Measurements from ENCODE around the gene TRAF3. TPM values are rescaled to one million over a fixed set of nuclear protein-coding genes. Genes with fewer than 3 reads are reported as not detected.

TRAF3 gene
- total RNA-seq, 2 experiments from 2014 or later, result 39.1 to 40.2 TPM

DNA sequence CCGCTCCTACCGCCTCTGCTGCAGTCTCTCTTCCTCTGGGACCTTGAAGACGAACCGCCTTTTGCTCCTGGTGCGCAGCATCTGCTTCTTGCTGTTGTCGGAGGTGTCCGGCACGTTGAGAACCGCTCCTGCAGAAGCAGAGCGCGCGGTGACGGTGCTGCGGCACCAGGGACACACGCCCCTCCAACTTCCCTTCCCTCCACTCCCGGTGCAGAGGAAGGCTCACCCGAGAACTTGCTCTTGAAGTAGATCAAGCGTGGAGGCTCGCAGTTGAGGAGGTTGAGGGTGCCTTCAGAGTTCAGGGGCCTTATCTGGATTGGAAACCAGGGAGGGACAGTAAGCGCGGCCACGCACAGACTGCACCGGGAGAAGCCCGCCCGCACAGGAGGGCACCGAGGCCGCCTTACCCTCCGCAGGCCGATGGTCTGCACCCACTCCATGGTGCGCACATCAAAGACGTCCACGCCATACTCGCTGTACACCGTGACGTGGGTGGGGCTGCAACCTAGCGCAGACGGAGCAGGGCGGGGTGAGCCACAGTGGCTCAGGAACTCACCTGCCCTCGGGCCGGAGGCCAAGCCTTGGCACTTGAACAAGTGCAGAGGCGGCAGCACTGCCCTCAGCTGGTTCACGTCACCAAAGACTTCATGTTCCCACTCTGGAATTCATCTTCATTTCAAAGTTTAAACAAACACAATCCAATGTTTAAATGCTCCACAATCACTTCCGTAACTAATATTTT is 162.7 kb downstream of the TRAF3 start:
- no peak overlapping the region for H3K4me3 Mint-ChIP-seq
- ChIA-PET CTCF (no interaction called here), POLR2A (no interaction called here)
- ATAC-seq, result no peak
- H3K36me3 Mint-ChIP-seq (ENCODE audit: low read depth), result no peaks in the 10 kb centered on the region
- TF ChIP-seq, protein P1, sequence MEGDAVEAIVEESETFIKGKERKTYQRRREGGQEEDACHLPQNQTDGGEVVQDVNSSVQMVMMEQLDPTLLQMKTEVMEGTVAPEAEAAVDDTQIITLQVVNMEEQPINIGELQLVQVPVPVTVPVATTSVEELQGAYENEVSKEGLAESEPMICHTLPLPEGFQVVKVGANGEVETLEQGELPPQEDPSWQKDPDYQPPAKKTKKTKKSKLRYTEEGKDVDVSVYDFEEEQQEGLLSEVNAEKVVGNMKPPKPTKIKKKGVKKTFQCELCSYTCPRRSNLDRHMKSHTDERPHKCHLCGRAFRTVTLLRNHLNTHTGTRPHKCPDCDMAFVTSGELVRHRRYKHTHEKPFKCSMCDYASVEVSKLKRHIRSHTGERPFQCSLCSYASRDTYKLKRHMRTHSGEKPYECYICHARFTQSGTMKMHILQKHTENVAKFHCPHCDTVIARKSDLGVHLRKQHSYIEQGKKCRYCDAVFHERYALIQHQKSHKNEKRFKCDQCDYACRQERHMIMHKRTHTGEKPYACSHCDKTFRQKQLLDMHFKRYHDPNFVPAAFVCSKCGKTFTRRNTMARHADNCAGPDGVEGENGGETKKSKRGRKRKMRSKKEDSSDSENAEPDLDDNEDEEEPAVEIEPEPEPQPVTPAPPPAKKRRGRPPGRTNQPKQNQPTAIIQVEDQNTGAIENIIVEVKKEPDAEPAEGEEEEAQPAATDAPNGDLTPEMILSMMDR (IDR thresholded peaks at IDR 0.05), result no peak
- no peaks in the 10 kb centered on the region for H3K4me1 Mint-ChIP-seq (ENCODE audit: low read depth)
- no peak for DNase-seq
- no peaks in the 10 kb centered on the region for H3K9me3 Mint-ChIP-seq
- no peak overlapping the region for H3K27ac Mint-ChIP-seq
- intact Hi-C loops (cut with micrococcal nuclease), result no loop called here
- no peaks in the 10 kb centered on the region for H3K27me3 Mint-ChIP-seq

DNA sequence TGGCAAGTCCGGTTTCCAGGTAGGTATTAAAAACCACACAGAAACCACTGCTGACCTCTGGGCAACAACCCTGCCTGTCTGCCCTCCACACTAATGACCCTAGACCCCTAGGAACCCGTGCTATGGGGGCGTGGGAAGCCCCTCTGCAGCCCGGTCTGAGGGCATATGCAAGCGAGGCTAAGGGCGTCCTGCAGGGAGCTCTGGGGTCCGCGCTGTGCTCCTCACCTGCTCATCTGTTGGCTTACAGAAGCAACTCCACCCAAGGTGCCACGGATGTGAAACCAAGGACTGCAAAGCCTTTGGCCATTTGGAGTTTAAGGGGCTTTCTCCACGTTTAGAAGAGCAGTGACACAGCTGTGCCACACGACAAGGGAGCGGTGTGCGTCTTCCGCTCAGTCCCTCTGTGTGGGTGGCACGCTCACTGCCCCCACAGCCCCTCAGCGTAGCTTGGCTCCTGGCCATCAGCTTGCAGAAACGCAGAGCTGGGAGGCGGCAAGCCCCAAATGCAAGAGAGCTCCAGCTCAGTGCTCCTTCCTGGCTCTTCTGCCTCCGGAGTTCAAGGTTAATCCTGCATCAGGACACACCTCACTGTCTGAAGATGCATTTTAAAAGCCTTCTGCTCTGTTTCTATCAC is 163.6 kb downstream of the TRAF3 start:
- ChIA-PET POLR2A (no interaction called here), CTCF (interaction anchor here (0.6 to 1.2 kb wide), 2 partner anchors 246 to 491 kb away, joined by 3 read pairs; no protein-coding TSS in a partner anchor)
- no peaks in the 10 kb centered on the region for H3K27me3 Mint-ChIP-seq
- no peaks in the 10 kb centered on the region for H3K9me3 Mint-ChIP-seq
- H3K4me1 Mint-ChIP-seq (ENCODE audit: low read depth), result no peaks in the 10 kb centered on the region
- H3K27ac Mint-ChIP-seq, result no peak overlapping the region
- intact Hi-C loops (cut with micrococcal nuclease), result no loop called here
- TF ChIP-seq, protein P1 (IDR thresholded peaks at IDR 0.05), result no peak
- ATAC-seq (no peak), DNase-seq (no peak)
- H3K36me3 Mint-ChIP-seq (ENCODE audit: low read depth), result no peaks in the 10 kb centered on the region
- H3K4me3 Mint-ChIP-seq, result no peak overlapping the region

DNA sequence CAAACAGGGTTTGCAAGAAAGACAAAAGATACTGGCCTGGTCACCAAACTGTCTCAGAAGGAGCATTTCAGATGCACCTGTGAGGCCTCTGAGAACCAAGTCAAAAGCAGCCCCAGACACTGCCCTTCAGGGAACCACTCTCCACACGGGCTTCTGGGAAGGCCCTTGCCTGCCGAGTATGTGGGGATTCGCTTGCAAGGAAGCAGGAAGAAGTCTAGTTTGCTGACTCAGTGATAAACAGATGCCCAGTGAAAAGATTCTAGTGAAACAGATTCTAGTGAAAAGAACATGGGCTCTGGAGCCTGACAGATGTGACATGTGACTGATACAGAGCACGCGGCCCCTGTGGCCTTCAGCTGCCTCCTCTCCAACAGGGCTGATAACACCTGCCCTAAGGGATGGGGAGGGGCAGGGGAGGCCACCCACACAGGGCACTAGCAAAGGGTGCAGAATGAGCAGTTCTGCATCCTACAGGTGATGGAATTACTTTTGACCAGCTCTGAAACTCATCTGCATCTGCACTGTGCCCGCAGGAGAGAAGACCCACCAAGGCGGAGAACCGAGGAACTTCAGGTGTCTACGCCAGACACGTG is 164.3 kb downstream of the TRAF3 start:
- H3K4me1 Mint-ChIP-seq (ENCODE audit: low read depth), result peaks cover 2% of the 10 kb centered on the region
- CTCF ChIA-PET, result interaction anchor here (0.6 to 1.2 kb wide), 2 partner anchors 247 to 490 kb away, joined by 3 read pairs; no protein-coding TSS in a partner anchor

DNA sequence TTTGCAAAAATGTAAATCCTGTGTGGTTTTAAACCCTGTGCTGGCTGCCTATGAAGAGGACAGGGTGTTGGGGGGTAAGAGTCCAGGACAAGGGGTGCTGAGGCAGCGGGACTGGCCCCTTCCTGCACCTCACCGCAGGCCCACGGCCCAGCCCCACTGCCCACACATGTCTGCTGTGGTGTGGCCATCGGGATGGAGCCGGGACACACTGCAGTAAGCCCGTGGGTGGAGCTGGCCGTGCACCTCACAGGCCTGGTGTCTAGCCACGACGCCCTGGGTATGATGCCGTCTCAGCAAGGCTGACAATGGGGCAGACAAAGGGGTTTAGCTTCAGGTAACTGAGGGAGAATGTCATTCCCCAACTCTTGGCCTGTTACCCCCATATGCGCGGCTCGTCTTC is 164.8 kb downstream of the TRAF3 start:
- no peak for ATAC-seq
- H3K4me1 Mint-ChIP-seq (ENCODE audit: low read depth), result peaks cover 6% of the 10 kb centered on the region
- TF ChIP-seq, protein P1 (IDR thresholded peaks at IDR 0.05), result no peak
- no peaks in the 10 kb centered on the region for H3K27me3 Mint-ChIP-seq
- H3K36me3 Mint-ChIP-seq (ENCODE audit: low read depth), result no peaks in the 10 kb centered on the region
- no peak for DNase-seq
- ChIA-PET POLR2A (interaction anchor here (0.6 kb wide), 1 partner anchor 170 kb away, joined by 3 read pairs; no protein-coding TSS in a partner anchor), CTCF (no interaction called here)
- no peaks in the 10 kb centered on the region for H3K9me3 Mint-ChIP-seq
- no peak overlapping the region for H3K27ac Mint-ChIP-seq
- intact Hi-C loops (cut with micrococcal nuclease), result no loop called here
- H3K4me3 Mint-ChIP-seq, result no peak overlapping the region

More for the DNA sequence above, 164.3 kb downstream of the TRAF3 start:
- no peaks in the 10 kb centered on the region for H3K9me3 Mint-ChIP-seq
- no peak overlapping the region for H3K4me3 Mint-ChIP-seq
- POLR2A ChIA-PET, result interaction anchor here (0.6 kb wide), 1 partner anchor 169 kb away, joined by 3 read pairs; no protein-coding TSS in a partner anchor
- H3K36me3 Mint-ChIP-seq (ENCODE audit: low read depth), result no peaks in the 10 kb centered on the region
- no peak for ATAC-seq
- no peaks in the 10 kb centered on the region for H3K27me3 Mint-ChIP-seq
- H3K27ac Mint-ChIP-seq, result no peak overlapping the region
- TF ChIP-seq, protein P1 (IDR thresholded peaks at IDR 0.05), result no peak
- intact Hi-C loops (cut with micrococcal nuclease), result no loop called here
- DNase-seq, result no peak

DNA sequence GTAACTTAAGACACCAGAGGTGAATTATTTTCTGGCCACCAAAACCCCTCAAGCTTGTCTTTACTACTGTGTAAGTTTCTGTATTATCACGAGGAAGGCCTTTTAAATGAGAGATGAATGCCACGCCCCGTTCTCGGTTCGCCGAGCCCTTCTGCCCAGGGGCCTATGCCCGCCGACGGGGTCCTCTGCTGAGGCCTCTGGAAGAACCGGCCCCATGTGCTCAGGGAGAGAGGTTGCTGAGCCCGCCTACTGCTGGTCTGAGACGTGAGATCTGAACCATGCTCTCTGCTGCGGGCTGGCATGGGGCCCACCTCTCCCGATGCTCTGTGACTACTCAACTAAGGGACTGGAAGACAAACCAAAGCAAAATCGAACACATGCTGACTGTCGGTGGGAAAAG is 166.2 kb downstream of the TRAF3 start:
- ATAC-seq (no peak), DNase-seq (no peak)
- no peaks in the 10 kb centered on the region for H3K36me3 Mint-ChIP-seq (ENCODE audit: low read depth)
- ChIA-PET CTCF (no interaction called here), POLR2A (interaction anchor here (0.5 to 1.4 kb wide), 2 partner anchors 8 to 467 kb away, joined by 3 read pairs; no protein-coding TSS in a partner anchor)
- peaks cover 8% of the 10 kb centered on the region for H3K4me1 Mint-ChIP-seq (ENCODE audit: low read depth)
- H3K27ac Mint-ChIP-seq, result no peak overlapping the region
- no peaks in the 10 kb centered on the region for H3K9me3 Mint-ChIP-seq
- H3K4me3 Mint-ChIP-seq, result no peak overlapping the region
- no peaks in the 10 kb centered on the region for H3K27me3 Mint-ChIP-seq
- intact Hi-C loops (cut with micrococcal nuclease), result no loop called here
- TF ChIP-seq, protein P1 (IDR thresholded peaks at IDR 0.05), result no peak
